ENCODE results near the gene KLHDC9. TPM values are rescaled to one million over a fixed set of nuclear protein-coding genes. Genes with fewer than 3 reads are reported as not detected.

The KLHDC9 gene
- total and polyA plus RNA-seq, 2 of the 13 experiments (the other 11 are each of a cell fraction or from before 2014, with no cell fraction given) = 2.9 TPM

GRCh38 chr1:161132410-161133219 is 34.5 kb downstream of the KLHDC9 start, which contains the start of gene DEDD (continued):
- peak; percentile 56; the same call in 1 of the 2 replicates for TF ChIP-seq ZNF556 (CRISPR knock-in tag; IDR thresholded peaks at IDR 0.05; ENCODE audit: borderline replicate concordance)
- TF ChIP-seq, protein P1, sequence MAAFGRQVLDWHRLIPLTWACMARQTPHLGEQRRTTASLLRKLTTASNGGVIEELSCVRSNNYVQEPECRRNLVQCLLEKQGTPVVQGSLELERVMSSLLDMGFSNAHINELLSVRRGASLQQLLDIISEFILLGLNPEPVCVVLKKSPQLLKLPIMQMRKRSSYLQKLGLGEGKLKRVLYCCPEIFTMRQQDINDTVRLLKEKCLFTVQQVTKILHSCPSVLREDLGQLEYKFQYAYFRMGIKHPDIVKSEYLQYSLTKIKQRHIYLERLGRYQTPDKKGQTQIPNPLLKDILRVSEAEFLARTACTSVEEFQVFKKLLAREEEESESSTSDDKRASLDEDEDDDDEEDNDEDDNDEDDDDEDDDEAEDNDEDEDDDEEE (CRISPR knock-in tag; IDR thresholded peaks at IDR 0.05) = no peak
- no peak for TF ChIP-seq CREB1 (IDR thresholded peaks at IDR 0.05)
- TF ChIP-seq CREB1 (CRISPR knock-in tag; IDR thresholded peaks at IDR 0.05) = peak; percentile 63
- TF ChIP-seq MNT (IDR thresholded peaks at IDR 0.05) = no peak
- TF ChIP-seq POLR2G (IDR thresholded peaks at IDR 0.05; ENCODE audit: low read depth, low read length) = peak; percentile 60
- TF ChIP-seq, protein P2, sequence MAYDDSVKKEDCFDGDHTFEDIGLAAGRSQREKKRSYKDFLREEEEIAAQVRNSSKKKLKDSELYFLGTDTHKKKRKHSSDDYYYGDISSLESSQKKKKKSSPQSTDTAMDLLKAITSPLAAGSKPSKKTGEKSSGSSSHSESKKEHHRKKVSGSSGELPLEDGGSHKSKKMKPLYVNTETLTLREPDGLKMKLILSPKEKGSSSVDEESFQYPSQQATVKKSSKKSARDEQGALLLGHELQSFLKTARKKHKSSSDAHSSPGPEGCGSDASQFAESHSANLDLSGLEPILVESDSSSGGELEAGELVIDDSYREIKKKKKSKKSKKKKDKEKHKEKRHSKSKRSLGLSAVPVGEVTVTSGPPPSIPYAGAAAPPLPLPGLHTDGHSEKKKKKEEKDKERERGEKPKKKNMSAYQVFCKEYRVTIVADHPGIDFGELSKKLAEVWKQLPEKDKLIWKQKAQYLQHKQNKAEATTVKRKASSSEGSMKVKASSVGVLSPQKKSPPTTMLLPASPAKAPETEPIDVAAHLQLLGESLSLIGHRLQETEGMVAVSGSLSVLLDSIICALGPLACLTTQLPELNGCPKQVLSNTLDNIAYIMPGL (CRISPR knock-in tag; IDR thresholded peaks at IDR 0.05; ENCODE audit: borderline replicate concordance in 1 of 2, low read depth in 1 of 2) = peak in 1 of 2 experiments; percentile 54; a peak in 2 of 4 replicates
- TF ChIP-seq PHF8 (CRISPR knock-in tag; IDR thresholded peaks at IDR 0.05) = peak; percentile 29; the same call in 1 of the 2 replicates
- TF ChIP-seq, protein P3, sequence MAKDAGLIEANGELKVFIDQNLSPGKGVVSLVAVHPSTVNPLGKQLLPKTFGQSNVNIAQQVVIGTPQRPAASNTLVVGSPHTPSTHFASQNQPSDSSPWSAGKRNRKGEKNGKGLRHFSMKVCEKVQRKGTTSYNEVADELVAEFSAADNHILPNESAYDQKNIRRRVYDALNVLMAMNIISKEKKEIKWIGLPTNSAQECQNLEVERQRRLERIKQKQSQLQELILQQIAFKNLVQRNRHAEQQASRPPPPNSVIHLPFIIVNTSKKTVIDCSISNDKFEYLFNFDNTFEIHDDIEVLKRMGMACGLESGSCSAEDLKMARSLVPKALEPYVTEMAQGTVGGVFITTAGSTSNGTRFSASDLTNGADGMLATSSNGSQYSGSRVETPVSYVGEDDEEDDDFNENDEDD (CRISPR knock-in tag; IDR thresholded peaks at IDR 0.05; ENCODE audit: borderline replicate concordance) = peak; percentile 12; the same call in 1 of the 2 replicates
- TF ChIP-seq SMC3 (IDR thresholded peaks at IDR 0.05; ENCODE audit: low read length) = no peak
- TF ChIP-seq MYPOP (CRISPR knock-in tag; IDR thresholded peaks at IDR 0.05) = no peak
- 0 out of 2 replicates have a peak, but pooled peaks have one; percentile 48 for TF ChIP-seq TBX2 (CRISPR knock-in tag; IDR thresholded peaks at IDR 0.05; ENCODE audit: borderline replicate concordance)
- TF ChIP-seq ZNF674 (CRISPR knock-in tag; IDR thresholded peaks at IDR 0.05; ENCODE audit: low read depth) = no peak
- no peak for TF ChIP-seq CCDC6 (CRISPR knock-in tag; IDR thresholded peaks at IDR 0.05)
- TF ChIP-seq TAF1 (CRISPR knock-in tag; IDR thresholded peaks at IDR 0.05) = no peak; the same call in 1 of the 2 replicates
- TF ChIP-seq, protein P4, sequence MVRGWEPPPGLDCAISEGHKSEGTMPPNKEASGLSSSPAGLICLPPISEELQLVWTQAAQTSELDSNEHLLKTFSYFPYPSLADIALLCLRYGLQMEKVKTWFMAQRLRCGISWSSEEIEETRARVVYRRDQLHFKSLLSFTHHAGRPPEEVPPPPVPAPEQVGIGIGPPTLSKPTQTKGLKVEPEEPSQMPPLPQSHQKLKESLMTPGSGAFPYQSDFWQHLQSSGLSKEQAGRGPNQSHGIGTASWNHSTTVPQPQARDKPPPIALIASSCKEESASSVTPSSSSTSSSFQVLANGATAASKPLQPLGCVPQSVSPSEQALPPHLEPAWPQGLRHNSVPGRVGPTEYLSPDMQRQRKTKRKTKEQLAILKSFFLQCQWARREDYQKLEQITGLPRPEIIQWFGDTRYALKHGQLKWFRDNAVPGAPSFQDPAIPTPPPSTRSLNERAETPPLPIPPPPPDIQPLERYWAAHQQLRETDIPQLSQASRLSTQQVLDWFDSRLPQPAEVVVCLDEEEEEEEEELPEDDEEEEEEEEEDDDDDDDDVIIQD (CRISPR knock-in tag; IDR thresholded peaks at IDR 0.05; ENCODE audit: low read depth) = 0 out of 2 replicates have a peak, but pooled peaks have one; percentile 15
- TF ChIP-seq TIGD3 (CRISPR knock-in tag; IDR thresholded peaks at IDR 0.05; ENCODE audit: borderline replicate concordance) = no peak
- TF ChIP-seq PHF5A (CRISPR knock-in tag; IDR thresholded peaks at IDR 0.05; ENCODE audit: low read depth, unreplicated experiment) = no peak

Data from HepG2 (cell line).